T-helper 1 cell treated with Interleukin-12 subunit alpha and Interleukin-12 subunit beta and Interleukin-4 antibody, amounts not matched to agents 30 μg/mL and 1 μg/mL, for 36 hours (primary cell): Measurements from ENCODE around the gene PEX1.
A peak's percentile ranks its signal among the peaks of the same experiment; 100 is the strongest.

ENCODE experiments used
- H3K27ac Mint-ChIP-seq: one replicate; pipeline ENCODE4 v1.8.0; 2021; ENCODE audit warnings: mild to moderate bottlenecking, mixed read lengths
- H3K27me3 Mint-ChIP-seq: one replicate; pipeline ENCODE4 v1.8.0; 2021; ENCODE audit warnings: low read depth, mixed read lengths
- H3K36me3 Mint-ChIP-seq: one replicate; pipeline ENCODE4 v1.8.0; 2021; ENCODE audit warnings: low read depth, mixed read lengths
- H3K4me1 Mint-ChIP-seq: one replicate; pipeline ENCODE4 v1.8.0; 2021; ENCODE audit warnings: low read depth, mixed read lengths
- H3K4me3 Mint-ChIP-seq: one replicate; pipeline ENCODE4 v1.8.0; 2021; ENCODE audit warnings: mild to moderate bottlenecking, moderate library complexity, mixed read lengths
- H3K9me3 Mint-ChIP-seq: one replicate; pipeline ENCODE4 v1.8.0; 2021; ENCODE audit warnings: mixed read lengths

The PEX1 gene

DNA sequence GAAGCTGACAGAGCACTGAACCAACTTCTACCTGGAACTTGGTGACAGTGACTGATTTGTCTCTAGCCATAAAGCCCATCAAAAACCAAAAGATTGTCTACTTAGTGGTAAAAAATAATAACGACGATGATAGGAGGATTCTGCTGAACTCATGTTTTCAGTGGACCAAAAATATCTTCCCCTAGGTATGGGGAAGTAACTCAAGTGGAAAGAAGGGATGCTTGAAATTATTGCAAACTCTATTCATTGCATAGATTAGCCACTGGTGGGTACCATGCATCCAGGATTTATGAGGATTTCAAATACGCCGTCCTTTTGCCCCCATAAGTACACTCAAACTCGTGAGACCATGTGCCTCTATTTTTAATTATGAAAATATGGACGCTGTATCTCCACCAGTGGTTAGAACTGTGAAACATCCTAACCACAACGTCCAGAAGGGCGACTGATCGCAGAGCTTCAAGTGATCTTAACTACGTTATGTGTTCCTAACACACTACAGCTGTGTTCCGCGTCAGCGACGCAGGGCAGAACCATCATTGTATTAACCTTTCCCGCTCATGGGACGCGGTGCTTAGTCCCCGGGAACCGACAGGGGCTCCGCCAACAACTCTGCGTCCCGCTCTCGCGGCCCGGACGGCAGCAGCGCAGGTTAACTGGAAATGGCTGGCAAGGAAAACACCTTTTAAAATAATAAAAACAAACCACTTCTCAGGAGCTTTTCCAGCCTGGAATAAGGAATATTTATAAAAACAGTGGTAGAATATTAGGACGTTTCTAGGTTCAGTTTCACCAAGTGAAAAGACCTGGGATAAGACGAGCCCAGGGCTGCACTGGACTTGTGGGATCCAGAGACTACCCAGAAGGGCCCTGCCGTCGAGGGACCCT, 776 bp downstream of the PEX1 start:
- Mint-ChIP-seq H3K4me1 (peaks cover 24% of the 10 kb centered on the region), H3K9me3 (no peaks in the 10 kb centered on the region), H3K27ac (peak overlapping the region; percentile 88), H3K27me3 (no peaks in the 10 kb centered on the region), H3K36me3 (peaks cover 17% of the 10 kb centered on the region), H3K4me3 (peak overlapping the region; percentile 92)

DNA sequence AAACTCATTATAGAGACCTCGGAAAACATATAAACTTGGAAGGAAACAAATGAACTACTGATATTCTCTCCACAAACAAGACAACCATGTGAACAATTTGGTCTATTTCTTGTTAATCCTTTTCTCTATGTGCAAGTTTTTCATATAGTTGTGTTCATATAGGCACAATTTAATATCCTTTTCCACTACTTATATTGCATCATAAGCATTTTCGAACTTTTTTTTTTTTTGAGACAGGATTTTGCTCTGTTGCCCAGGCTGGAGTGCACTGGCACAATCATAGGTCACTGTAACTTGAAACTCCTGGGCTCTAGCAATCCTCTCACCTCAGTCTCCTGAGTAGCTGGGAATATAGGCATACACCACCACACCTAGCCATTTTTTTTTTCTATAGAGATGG, 5.2 kb downstream of the PEX1 start:
- Mint-ChIP-seq H3K4me3 (no peak overlapping the region), H3K27ac (no peak overlapping the region), H3K36me3 (no peaks in the 10 kb centered on the region), H3K9me3 (no peaks in the 10 kb centered on the region), H3K27me3 (no peaks in the 10 kb centered on the region), H3K4me1 (peaks cover 16% of the 10 kb centered on the region)

DNA sequence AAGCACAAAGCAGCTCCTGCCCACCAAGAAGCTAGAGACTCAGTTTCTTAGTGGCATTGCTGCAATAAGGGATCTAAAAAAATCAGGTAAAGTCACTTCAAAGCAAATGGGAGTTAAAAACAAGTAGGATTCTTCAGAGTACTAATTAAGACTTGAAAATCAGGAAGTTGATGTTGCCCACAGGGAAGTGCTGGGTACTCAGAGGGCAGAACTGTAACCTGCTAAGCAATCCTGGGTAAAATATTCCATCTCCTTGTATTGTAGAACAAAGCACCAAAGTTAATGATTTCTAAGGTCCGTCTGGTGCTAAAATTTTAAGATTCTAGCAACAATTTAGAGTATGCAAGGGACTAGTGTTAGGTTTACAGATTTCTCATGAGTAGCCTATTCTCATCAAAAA, 8.3 kb downstream of the PEX1 start:
- Mint-ChIP-seq H3K9me3 (no peaks in the 10 kb centered on the region), H3K27ac (no peak overlapping the region), H3K4me3 (no peak overlapping the region), H3K4me1 (no peaks in the 10 kb centered on the region), H3K36me3 (peaks cover 10% of the 10 kb centered on the region), H3K27me3 (no peaks in the 10 kb centered on the region)

DNA sequence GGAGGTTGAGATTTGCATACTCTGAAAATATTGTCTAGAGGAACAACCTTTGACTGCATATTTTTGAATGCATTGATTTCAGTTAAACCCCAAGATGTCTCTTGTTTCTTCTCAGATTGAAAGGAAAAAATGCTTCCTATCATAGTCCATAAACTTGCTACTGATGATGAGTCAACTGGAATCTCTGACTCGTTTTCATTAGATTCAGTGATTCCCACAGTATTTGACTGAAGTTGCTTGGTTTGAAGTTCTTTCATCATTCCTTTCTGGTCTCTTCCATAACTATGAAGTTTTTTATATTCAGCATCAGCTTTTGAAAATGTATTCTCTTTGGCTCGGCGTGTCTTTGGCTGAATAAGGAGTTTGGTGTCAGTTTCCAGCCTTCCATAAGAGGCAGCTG, 10.7 kb downstream of the PEX1 start:
- no peak overlapping the region for H3K4me3 Mint-ChIP-seq
- no peaks in the 10 kb centered on the region for H3K9me3 Mint-ChIP-seq
- no peaks in the 10 kb centered on the region for H3K4me1 Mint-ChIP-seq
- peaks cover 14% of the 10 kb centered on the region for H3K36me3 Mint-ChIP-seq
- H3K27ac Mint-ChIP-seq = no peak overlapping the region
- no peaks in the 10 kb centered on the region for H3K27me3 Mint-ChIP-seq

DNA sequence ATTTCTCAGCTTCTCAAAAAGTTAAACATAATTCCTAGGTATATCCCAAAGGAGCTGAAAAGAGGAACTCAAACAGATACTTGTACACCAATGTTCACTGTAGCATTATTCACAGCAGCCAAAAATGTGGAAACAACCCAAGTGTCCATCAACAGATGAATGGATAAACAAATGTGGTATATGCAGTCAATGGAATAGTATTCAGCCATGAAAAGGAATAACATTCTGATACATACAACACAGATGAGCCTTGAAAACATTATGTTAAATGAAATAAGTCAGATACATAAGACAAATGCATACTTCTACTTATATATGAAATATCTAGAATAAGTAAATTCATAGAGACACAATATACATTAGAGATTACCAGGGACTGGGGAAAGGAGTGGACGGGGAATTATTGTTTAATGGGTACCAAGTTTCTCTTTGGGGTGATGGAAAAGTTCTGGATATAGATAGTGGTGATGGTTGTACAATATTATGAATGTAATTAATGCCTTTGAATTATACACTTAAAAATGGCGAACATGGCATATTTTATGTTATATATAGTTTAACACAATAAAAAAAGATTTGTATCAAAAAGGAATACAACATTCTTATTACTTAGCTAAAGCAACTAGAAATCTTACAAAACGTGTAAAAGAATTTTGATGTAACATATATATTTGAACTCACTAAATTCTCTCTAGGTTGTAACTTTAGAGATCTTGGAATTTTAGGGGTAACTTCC, 15.0 kb downstream of the PEX1 start:
- Mint-ChIP-seq H3K9me3 (no peaks in the 10 kb centered on the region), H3K36me3 (peaks cover 14% of the 10 kb centered on the region), H3K27me3 (no peaks in the 10 kb centered on the region), H3K27ac (no peak overlapping the region), H3K4me3 (no peak overlapping the region), H3K4me1 (no peaks in the 10 kb centered on the region)

GRCh38 chr7:92508946-92509345, 19.4 kb downstream of the PEX1 start:
- H3K4me3 Mint-ChIP-seq = no peak overlapping the region
- H3K4me1 Mint-ChIP-seq = peaks cover 3% of the 10 kb centered on the region
- no peak overlapping the region for H3K27ac Mint-ChIP-seq
- no peaks in the 10 kb centered on the region for H3K9me3 Mint-ChIP-seq
- H3K36me3 Mint-ChIP-seq = peaks cover 4% of the 10 kb centered on the region
- no peaks in the 10 kb centered on the region for H3K27me3 Mint-ChIP-seq

- Mint-ChIP-seq H3K9me3 (no peaks in the 10 kb centered on the region), H3K27ac (no peak overlapping the region), H3K36me3 (peaks cover 2% of the 10 kb centered on the region)
Measured at GRCh38 chr7:92506363-92506762, 22.0 kb downstream of the PEX1 start.

DNA sequence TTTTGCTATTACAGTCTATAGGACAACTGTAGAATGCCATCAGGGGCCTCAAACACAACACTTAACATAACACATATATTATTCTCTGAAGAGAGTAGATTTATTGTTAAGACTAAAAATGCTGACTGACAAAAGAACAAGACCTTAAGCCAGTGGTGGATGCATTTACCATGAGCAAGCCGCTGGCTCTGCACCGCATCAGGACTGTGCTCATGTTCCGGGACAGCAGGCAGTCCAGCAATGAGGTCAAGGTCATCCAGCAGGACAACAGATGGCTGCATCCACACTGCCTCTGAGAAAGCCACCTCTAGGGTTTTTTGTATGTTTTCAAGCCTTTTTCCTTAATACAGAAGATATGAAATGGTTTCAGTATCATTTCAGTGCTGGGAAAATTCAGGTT, 23.8 kb downstream of the PEX1 start:
- Mint-ChIP-seq H3K4me1 (peaks cover 9% of the 10 kb centered on the region), H3K4me3 (no peak overlapping the region), H3K36me3 (peaks cover 11% of the 10 kb centered on the region), H3K27ac (no peak overlapping the region), H3K9me3 (no peaks in the 10 kb centered on the region), H3K27me3 (no peaks in the 10 kb centered on the region)

More at GRCh38 chr7:92506363-92506762, 22.0 kb downstream of the PEX1 start:
- no peak overlapping the region for H3K4me3 Mint-ChIP-seq
- H3K4me1 Mint-ChIP-seq = peaks cover 9% of the 10 kb centered on the region
- H3K27me3 Mint-ChIP-seq = no peaks in the 10 kb centered on the region

- H3K27ac Mint-ChIP-seq = no peak overlapping the region
- H3K4me1 Mint-ChIP-seq = peaks cover 9% of the 10 kb centered on the region
- H3K36me3 Mint-ChIP-seq = peaks cover 16% of the 10 kb centered on the region
- H3K27me3 Mint-ChIP-seq = no peaks in the 10 kb centered on the region
- no peaks in the 10 kb centered on the region for H3K9me3 Mint-ChIP-seq
- no peak overlapping the region for H3K4me3 Mint-ChIP-seq
Measured at GRCh38 chr7:92503767-92504166, 24.6 kb downstream of the PEX1 start.

DNA sequence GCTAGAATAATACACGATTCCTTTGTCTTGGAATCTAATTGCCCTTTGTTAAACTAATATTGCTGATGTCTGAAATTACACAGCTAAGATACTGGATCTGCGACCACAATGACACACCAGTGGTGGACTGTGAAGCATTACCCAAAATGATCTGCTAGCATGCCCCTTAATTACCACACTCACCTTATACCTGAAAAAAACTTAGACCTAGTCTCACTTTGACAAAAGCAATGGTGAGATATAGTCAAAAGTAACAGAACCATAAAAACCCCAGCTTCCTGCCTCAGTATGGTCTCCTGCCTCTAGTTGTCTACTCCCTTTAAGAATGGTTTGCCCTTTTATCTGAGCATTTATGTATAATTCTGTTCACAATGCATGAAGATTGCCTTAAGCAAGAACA, 29.8 kb downstream of the PEX1 start:
- no peak overlapping the region for H3K27ac Mint-ChIP-seq
- H3K27me3 Mint-ChIP-seq = no peaks in the 10 kb centered on the region
- H3K4me1 Mint-ChIP-seq = peaks cover 5% of the 10 kb centered on the region
- no peaks in the 10 kb centered on the region for H3K9me3 Mint-ChIP-seq
- H3K4me3 Mint-ChIP-seq = no peak overlapping the region
- H3K36me3 Mint-ChIP-seq = peaks cover 25% of the 10 kb centered on the region

- no peaks in the 10 kb centered on the region for H3K27me3 Mint-ChIP-seq
- no peaks in the 10 kb centered on the region for H3K9me3 Mint-ChIP-seq
- H3K36me3 Mint-ChIP-seq = peaks cover 27% of the 10 kb centered on the region
- H3K4me1 Mint-ChIP-seq = peaks cover 4% of the 10 kb centered on the region
- H3K27ac Mint-ChIP-seq = no peak overlapping the region
- no peak overlapping the region for H3K4me3 Mint-ChIP-seq
Measured at GRCh38 chr7:92496876-92497275, 31.4 kb downstream of the PEX1 start.

DNA sequence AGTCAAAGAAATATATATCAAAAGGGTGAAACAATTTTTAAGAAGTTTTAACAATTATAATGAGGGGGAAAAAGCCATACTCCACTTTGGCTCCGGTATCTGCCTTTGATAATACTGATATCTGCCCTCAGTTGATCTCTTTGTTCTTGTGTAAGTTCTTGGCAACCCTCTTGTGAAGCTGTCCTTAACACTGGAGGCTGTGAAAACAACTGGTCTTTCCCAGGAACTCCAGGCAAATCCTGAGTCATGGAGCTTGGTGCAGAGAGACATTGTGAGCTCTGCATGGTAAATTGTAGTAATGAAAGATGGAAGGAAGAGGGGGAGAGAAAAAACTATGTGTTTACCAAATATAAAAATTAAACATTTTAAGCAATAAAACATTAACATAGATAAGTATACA, 38.7 kb downstream of the PEX1 start:
- Mint-ChIP-seq H3K36me3 (peaks cover 20% of the 10 kb centered on the region), H3K27ac (no peak overlapping the region), H3K4me3 (no peak overlapping the region), H3K27me3 (no peaks in the 10 kb centered on the region), H3K9me3 (no peaks in the 10 kb centered on the region), H3K4me1 (no peaks in the 10 kb centered on the region)

DNA sequence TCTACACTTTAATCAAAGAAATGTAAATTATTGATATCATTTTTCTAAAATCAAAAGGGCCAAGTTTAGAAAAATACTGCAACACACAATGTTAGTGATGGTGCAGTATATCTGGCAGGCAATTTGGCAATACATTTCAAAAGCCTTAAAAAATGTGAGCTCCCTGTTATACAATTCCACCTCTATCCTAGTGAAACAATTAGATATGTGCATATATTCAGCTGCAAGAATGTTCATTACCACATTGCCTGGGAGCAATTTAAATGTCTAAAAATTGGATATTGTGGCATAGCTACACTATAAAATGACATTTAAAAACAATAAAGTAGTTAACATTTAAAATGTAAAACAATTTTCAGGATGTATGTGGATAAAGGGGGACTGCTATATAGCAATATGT, 40.5 kb downstream of the PEX1 start:
- Mint-ChIP-seq H3K27me3 (no peaks in the 10 kb centered on the region), H3K36me3 (peaks cover 16% of the 10 kb centered on the region), H3K27ac (no peak overlapping the region), H3K9me3 (no peaks in the 10 kb centered on the region), H3K4me3 (no peak overlapping the region), H3K4me1 (no peaks in the 10 kb centered on the region)

DNA sequence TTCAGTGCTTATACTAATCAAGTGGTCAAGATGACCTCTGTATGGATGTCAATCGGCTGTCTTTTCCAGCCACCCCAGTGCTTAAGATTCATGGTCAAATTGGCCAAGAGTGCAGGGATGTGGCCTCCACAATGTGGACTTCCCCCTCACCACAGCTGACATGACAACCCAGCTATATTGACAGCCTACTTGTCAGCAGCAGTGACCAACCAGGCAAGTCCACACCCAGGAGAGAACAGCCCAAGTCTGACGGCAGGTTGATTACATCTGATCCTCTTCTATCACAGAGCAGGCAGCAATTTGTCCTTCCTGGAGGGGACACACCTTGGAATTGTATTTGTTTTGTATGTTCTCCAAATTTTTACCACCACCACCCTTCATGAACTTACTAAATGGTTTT, 42.3 kb downstream of the PEX1 start:
- no peaks in the 10 kb centered on the region for H3K27me3 Mint-ChIP-seq
- H3K36me3 Mint-ChIP-seq = peaks cover 13% of the 10 kb centered on the region
- H3K27ac Mint-ChIP-seq = no peak overlapping the region
- no peaks in the 10 kb centered on the region for H3K4me1 Mint-ChIP-seq
- no peak overlapping the region for H3K4me3 Mint-ChIP-seq
- H3K9me3 Mint-ChIP-seq = no peaks in the 10 kb centered on the region

DNA sequence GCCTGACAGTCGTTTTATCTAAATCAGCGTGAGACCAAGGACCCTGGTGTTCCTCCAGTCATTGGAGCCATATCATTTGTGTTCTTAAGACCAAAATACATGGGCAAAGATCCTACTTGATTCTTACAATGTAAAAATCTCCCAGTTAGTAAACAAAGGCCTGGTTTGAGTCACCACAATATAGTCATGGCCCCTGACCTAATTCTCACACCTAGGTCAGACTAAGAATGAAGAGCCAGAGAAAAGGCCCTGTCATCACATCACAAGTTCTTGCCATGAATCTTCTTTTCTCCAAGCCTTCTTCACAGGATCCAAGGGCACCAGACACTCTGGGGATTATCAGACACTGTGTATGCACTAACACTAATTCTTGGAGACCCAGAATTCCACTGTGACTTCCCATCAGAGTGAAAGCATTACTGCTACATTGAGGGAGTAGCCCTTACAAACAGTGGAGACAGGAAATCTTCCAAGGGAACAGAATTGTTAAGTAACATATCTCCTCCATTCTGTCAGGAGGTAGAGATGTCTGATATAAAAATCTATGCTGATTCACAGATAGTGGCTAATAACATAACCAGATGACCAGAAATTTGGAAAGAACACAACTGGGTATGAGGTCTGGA, 42.9 kb downstream of the PEX1 start:
- H3K36me3 Mint-ChIP-seq = peaks cover 11% of the 10 kb centered on the region
- H3K9me3 Mint-ChIP-seq = no peaks in the 10 kb centered on the region
- no peaks in the 10 kb centered on the region for H3K27me3 Mint-ChIP-seq
- no peak overlapping the region for H3K27ac Mint-ChIP-seq
- H3K4me1 Mint-ChIP-seq = no peaks in the 10 kb centered on the region
- H3K4me3 Mint-ChIP-seq = no peak overlapping the region
